Thyroid gland (tissue), 4 donors: ENCODE data around the gene TTC17.

Experiments
- POLR2A ChIP-seq, 2 donors: fragments of 450-650 bp; IDR thresholded peaks; one replicate each; pipeline ENCODE4 v1.6.1; 2017; ENCODE audit warnings: antibody characterized with exemption in 2 of 2, mild to moderate bottlenecking in 2 of 2, moderate library complexity in 1 of 2
- TF ChIP-seq, protein P1 (sequence below), 6 experiments: fragments of 200-600 bp in 3 of 6; fragments of 450-650 bp in 3 of 6; sonication (generic) in 3 of 6; IDR thresholded peaks; one replicate each; pipeline ENCODE4 v1.5.1; 2016 to 2019; ENCODE audit warnings: antibody characterized with exemption in 6 of 6, mild to moderate bottlenecking in 2 of 6, inconsistent platforms in 1 of 6, moderate library complexity in 1 of 6

DNA sequence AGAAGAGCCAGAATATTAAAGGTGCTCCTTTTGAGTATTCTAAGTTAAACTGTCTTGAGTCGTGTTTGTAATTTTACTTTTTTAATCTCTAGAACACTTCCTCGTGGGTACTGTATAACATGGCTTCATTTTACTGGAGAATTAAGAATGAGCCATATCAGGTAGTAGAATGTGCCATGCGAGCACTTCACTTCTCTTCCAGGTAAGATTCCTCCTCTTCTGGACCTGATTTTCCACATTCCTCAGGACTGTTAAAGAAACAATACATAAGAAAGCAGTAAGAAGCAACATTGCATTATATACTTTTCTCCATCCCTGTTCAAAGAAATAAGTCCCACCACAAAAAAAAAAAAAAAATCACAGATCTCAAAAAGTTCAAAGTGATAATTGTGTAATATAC, 37.9 kb downstream of the TTC17 start:
- TF ChIP-seq, protein P1, sequence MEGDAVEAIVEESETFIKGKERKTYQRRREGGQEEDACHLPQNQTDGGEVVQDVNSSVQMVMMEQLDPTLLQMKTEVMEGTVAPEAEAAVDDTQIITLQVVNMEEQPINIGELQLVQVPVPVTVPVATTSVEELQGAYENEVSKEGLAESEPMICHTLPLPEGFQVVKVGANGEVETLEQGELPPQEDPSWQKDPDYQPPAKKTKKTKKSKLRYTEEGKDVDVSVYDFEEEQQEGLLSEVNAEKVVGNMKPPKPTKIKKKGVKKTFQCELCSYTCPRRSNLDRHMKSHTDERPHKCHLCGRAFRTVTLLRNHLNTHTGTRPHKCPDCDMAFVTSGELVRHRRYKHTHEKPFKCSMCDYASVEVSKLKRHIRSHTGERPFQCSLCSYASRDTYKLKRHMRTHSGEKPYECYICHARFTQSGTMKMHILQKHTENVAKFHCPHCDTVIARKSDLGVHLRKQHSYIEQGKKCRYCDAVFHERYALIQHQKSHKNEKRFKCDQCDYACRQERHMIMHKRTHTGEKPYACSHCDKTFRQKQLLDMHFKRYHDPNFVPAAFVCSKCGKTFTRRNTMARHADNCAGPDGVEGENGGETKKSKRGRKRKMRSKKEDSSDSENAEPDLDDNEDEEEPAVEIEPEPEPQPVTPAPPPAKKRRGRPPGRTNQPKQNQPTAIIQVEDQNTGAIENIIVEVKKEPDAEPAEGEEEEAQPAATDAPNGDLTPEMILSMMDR (IDR thresholded peaks at IDR 0.05), result no peak
- no peak for TF ChIP-seq POLR2A (IDR thresholded peaks at IDR 0.05)
